HG02763 (cell line): ENCODE results near the gene OPRL1.

Source experiments
- ATAC-seq: cut with Tn5 transposase; IDR thresholded peaks from one replicate; pipeline ENCODE4 v1.9.1; 2021; ENCODE audit warnings: mild to moderate bottlenecking, moderate library complexity; ENCODE audit not compliant: unreplicated experiment

OPRL1 gene

DNA sequence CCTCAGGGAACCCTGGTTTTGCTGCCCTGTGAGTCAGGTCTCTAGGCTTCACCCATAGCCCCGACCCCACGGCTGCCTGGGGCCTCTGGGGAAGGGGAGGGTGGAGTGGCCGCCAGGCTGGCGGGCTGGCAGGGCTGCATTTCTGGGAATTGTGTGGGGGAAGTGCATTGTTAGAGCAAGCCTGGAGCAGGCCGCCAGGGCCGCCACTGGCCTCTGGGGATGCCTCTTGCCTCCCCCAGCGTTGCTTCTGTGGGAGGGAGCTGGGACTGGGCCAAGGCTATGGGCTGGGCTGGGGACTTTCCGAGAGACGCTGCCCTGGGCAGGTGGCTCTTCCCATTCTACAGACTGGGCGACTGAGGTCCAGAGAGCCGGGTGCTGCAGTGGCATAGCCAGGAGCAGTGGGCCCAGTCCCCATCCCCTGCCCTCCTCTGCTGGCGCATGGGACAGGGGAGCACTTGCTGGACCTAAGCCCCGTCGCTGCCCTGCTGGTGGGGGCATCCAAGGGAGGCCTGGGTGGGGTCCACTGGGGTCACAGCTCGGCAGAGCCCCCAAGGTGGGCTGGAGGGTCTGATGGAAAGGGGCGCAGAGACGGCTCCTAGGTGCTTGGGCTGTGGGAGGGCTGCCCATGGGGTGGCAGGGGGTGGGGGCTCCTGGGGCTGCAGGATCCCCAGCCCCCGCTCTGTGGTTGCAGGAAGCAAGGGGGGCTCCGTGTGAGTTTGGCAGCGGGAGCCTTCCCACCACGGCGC lies 23.8 kb upstream of the OPRL1 start:
- no peak for ATAC-seq

DNA sequence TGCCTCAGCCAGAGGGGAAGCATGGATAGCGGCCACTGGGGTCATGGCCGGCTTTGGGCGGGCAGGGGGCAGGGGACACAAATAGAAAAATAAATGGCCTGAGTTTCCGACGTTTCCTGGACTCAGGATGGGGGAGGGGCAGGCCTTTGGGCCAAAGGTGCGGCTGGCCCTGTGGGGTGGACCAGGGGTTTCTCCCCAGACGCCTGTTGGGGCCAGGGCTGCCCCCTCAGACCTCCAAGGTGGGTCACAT lies 23.3 kb upstream of the OPRL1 start:
- no peak for ATAC-seq

DNA sequence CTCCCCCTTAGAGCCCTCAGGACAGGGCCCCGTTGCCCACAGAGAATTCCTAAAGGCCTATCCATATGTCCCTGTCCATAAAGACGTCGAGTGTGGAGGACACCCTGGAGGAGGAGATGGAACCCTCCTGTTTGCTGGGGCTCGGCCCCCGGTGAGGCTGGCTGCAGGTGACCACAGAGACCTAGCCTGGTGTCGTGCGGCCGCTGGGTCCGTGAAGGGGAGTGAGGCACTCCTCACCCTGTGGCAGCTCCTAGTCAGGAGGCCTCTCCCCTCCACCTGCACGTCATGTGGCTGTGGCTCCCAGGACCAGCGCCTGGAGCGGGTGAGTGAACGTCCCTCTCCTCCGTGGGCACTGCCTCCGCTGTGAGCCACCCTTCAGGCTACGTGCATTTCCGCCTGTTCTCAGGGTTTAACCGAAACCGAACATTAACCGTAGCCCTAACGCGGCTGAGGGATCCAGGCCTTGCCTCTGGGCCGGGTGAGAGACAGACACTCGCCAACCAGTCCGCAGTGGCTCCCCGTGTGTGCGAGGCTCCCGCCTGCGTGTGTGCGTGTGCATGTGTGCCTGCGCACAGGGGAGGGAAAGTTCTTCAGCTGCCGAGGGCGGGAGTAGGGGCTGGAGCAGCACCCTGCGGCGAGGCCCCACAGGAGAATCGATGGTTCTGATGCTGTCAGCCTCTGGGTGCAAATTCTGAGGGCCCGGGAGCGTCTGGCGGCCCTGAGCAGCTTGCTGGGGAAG lies 22.8 kb upstream of the OPRL1 start:
- ATAC-seq = no peak

DNA sequence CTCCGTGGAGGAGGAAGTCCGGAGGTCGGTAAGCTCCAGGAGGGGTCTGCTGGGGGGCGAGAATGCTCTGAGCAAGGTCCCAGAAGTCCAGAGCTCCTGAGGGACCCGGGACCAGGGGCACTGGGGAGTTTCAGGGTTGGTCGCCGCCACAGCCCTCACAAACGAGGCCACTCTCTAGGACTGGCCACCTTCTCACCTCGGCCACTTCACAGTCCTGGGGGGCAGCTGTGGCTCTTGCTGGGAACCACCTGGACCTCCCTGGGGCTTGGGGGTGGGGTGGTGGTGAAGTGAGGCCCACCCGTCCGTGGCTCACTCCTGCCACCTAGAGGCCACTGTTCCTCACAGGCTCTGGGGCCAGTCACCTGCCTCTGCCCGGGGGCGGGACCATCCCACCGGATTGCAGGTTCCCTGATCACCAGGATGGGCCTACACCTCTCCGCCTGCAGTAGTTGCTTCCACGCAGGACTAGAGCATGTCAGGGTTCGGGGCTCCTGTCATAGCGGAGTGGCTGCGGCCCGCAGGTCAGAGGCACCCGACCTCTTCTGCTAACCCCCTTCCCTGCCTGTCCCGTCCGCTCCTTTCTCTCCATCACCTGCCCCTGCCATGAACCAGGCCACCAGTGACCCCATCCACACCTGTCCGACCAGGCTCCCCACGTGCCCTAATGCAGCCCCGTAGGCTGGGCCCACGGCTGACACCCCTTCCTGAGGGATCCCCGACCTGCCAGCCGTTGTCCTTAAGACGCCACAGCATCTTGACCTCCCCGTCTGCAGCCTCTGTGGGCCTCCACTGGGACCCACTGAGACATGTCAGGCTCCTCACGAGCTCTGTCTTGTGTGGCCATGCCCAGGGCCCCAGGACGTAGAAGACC lies 22.0 kb upstream of the OPRL1 start:
- no peak for ATAC-seq

DNA sequence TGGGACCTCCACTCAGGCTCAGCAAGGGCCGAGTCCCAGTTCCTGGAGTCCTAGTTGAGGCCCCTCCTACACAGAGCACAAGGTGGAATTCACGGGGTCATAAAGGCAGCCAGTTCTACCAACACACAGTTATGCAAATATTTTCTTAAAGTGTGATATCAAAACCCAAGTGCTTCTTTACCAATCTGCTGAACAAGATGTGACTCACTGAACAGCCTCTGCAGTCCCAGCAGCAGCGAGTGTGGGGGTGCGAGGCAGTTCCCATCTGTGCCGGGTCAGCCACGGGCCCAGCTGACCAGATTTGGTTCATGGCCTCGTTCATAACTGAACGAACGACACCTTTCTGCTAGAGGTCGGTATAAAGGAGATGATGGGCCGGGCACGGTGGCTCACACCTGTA lies 21.3 kb upstream of the OPRL1 start:
- no peak for ATAC-seq

DNA sequence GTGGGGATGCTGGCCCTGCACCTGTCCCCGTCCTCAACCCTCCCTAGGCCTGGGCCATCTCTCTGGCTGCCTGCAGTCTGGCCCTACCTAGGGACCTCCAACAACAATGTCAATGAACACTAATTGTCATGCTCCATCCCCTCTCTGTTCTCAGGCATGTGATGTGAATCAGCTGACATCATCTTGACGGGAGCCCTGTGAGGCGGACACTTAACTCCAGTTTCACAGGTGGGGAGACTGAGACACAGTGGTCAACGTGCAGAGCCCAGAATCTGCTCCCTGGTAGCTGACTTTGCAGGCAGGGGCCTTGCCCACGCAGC lies 17.6 kb upstream of the OPRL1 start:
- ATAC-seq = no peak

DNA sequence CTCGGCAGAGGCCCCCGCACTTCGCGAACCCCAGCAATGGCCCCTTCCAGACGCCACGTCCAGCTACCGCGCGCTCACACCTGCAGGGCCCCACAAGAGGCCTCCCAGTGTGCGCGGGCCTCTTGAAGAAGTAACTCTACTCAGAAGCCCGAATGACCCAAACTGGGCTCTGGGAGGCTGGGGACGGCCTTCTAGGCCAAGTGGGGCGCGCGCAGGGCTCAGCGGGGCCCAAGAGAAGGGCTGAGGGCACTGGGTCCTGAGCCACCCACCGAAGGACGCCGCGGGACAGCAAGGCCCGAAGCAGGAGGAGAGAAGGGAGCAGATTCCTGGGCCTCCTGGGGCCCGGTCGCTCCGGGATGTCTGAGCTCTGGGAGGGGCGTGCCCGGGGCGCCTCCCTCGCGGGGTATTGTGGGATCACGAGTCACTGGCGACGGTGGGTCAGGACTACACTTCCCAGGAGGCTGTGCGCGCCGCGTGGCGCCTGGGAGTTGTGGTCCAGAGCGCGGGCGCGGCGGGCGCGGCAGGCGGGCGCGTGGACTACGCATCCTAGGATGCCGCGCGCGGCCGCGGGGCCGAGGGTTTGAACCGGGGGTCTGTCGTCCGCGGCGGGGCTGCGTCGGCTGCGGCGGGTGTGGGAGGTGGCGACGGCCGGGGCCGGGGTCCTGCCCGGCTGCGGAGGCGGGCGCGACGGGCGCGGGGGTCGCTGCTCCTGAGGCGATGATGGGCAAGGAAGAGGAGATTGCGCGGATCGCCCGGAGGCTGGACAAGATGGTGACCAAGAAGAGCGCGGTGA lies 17.1 kb upstream of the OPRL1 start, which contains the start of gene TCEA2:
Gene TCEA2 (plus strand): TSS at position 603 of the 793 bp plus-strand sequence. CDS start 115 bp downstream, at position 718.
- peak; percentile 83 for ATAC-seq

DNA sequence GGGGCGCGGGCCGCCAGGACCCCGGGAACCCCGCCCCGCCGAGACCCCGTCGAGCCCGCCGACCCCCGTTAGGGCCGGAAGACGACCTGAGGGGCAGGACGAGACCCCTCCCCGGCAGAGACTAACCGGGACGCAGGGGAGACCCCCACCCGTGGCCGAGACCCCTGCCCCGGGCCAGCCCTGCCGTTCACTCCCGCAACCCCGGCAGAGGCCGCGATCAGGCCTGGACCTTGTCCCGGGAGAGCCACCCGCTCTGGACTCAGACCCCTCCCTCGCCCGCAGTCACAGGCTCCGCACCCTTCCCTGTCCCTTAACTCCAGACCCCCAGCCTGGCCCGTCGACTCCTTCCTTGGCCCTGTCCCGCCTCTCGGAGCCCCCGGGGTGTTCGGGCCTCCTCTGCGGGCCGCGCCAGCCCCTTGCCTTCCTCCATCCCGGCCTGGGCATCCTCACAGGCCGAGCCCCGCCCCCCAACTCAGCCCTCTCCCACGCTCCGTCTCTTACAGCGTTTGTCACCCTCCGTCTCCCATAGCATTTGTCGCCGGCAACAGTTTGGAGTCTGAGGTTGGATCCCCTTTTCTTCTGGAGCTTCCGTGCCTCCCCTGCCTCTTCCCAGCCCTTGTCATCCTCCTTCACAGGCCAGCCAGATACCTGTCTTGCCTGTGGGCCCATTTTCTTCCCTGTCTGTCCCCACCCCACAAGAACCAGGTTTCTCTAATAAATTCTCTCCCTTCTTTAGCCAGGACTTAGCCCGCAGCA lies 16.3 kb upstream of the OPRL1 start:
- no peak for ATAC-seq

DNA sequence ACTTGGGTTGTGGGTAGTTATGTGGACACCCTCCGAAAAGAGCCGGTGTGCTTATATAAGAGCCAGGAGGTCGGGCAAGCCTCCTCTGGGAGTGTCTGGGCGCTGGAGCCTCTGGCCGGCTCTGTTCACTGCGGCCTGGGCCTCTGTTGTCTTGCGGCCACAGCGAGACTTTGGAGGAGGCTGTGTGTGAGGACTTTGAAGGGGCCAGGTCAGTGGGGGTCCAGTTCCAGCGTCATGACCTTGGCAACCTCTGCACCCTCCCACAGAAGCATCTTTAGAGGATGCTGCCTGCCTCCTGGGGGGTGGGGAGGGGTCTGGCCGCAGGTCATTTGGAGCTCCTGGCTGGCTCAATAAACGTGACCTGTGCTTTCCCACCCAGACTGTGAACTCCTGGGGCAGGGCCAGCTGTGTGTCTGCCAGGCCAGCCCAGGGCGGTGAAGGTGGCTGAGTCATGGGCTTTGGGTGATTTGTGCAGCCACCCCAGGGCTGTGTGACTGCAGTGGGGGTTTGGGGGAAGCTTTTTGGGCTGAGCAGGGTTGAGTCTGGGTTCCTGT lies 15.7 kb upstream of the OPRL1 start:
- ATAC-seq = no peak

DNA sequence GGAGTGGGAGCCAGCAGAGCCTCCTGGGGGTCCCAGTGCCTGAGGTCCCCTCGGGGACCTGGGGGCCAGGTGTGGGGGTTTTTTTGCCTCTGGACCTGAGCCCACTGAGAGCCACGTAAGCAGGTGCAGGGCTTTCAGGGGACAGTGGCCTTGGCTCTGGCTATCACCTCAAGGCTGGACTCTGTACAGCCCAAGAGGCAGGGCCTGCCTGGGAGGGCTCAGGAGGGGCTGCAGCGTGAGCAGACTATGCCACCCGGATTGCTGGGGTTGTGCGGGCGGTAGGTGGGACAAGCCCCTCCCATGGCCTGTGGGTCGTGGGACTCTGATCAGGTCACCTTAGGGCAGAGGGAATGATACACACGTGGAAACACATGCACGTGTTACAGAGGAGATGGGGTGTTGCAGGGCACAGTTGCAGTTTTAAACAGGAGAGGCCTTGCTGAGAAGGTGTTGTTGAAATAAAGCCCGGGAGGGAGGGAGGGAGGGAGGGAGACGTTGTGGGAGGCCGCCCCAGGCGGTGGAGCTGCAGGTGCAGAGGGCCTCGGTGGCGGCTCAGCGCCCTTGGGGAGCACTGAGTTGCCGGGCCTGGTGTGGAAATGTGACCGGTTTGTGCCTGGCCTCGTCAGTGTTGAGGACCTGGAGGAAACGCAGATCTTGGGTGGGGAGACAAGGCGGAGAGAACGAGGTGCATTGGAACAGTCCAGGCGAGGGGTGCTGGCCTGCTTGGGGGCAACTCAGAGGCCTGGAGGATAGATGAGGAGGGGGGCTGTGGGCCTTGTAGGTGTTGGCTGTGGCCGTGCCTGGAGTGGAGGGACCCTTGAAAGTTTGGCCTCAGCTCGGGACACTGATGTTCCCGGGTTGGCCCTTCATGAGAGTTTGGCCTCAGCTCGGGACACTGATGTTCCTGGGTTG lies 14.6 kb upstream of the OPRL1 start:
- ATAC-seq = no peak

DNA sequence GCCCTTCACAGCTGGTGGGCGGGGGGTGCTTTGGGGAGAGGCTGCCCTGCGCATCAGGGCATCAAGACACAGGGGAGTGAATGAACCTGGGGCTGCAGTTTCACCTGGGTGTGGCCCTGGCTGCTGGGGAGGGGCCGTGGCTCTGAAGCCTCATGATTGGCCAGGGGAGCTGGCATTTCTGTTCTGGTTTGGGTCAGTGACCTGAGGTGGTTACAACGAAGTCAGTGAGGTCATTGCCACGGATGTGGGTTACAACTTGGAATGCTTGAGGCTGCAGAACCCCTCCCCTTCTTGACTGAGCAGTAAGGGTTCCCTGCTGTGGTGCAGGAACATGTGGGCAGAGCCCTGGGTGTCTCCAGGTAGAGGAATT lies 13.9 kb upstream of the OPRL1 start:
- ATAC-seq = no peak

DNA sequence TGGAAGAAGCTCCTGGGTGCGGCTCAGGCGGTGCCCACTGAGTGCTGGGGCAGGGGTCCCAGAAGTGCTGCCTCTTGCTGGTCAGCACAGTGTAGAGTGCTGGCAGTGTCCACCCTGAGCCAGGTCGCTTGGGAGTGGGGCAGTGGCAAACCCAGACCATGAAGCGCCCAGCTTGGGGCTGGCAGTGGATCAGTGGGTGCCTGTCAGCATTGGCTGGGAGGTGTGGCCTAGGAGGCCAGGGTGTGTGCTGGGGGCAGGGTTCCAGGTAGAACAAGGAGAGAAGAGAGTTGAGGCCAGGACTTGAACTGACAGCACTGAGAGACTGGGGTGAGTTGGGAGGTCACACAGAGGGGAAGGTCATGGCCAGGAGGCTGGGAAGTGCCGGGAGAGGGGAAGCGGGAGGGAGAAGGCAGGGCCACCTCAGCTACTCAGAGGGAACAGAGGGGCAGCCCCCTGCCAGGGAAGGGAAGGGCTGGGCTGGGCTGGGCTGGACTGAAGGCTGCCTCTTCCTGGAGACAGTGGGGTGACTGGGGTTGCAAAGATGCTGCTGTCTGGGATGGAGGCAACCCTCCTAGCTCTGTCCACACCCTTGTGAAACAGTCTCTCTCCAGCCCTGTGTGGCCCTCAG lies 12.8 kb upstream of the OPRL1 start:
- no peak for ATAC-seq

DNA sequence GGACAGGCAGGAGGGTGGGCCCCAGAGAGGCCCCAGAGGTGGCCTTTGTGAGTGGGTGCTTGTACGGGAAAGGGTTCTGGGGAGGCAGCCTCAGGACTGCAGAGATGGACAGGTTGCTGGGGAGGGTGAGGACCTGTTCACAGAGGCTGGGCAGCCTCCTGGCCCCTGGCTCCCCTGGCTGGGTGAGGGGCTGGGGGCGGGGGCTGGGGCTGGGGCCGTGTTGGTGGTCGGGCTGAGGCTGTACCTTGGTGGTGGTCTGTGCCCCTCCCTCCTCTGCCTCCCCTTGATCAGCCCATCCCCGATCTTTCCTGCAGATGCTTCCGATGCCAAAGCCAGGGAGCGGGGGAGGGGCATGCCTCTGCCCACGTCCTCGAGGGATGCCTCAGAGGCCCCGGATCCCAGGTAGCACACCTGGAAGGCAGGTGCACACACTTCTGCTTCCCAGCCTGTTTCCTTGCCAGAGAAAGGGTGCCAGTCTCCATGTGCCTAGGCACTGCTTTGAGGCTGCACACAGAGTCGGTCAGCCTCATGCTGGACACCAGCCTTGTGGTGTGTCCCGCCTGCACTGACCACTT lies 12.1 kb upstream of the OPRL1 start:
- ATAC-seq = no peak

DNA sequence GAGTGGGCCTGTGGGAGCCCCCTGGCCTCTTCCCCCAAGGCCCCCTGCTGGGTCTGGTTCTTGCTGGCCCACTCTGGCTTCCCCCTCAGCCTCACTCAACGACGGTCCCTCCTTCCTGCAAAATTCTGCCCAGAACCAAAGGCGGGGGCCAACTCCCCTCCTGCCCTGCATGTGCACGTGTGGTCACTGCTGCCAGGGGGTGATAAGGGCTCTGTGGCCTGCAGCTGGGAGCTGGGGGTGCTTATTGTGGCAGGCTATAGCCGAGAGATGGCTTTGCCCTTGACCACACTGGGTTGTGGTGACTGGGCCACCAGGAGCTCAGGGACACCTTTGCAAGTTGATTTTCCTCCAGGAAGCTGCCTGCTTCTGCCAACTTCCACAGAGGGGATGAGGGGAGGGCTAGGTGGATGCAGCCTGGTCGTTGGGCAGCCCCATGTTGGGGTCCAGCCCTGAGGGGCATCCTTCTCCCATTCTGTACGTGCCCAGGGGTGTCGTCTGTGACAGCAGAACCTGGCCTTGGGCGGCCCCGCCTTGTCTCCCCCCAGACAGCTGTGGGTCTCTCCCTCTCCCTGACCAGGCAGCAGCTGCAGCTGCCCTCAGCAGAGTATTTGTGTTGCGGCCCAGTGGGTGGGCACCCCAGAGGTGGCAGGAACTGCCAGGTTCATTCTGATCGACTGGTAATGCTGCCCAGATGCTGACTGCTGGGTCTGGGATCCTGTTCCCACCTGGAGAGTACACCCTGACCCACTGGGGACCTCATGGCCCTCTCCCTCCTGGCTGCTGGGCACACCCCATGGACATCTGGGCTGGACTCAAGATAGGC lies 11.3 kb upstream of the OPRL1 start:
- ATAC-seq = no peak

DNA sequence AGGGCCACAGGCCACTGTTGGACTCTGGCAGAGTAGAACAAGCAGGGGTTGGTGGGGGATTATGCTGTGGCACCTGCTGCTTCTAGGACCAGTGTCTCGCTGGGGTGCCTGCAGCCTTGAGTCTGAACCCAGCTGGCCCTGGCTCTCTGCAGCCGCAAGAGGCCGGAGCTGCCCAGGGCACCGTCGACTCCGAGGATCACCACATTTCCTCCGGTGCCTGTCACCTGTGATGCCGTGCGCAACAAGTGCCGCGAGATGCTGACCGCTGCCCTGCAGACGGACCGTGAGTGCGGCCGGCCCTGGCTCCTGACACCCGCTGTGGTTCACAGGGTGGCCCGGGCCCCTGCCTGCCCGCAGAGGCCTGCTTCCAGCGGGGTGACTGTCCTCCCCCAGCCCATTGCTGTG lies 10.7 kb upstream of the OPRL1 start:
- ATAC-seq = no peak

DNA sequence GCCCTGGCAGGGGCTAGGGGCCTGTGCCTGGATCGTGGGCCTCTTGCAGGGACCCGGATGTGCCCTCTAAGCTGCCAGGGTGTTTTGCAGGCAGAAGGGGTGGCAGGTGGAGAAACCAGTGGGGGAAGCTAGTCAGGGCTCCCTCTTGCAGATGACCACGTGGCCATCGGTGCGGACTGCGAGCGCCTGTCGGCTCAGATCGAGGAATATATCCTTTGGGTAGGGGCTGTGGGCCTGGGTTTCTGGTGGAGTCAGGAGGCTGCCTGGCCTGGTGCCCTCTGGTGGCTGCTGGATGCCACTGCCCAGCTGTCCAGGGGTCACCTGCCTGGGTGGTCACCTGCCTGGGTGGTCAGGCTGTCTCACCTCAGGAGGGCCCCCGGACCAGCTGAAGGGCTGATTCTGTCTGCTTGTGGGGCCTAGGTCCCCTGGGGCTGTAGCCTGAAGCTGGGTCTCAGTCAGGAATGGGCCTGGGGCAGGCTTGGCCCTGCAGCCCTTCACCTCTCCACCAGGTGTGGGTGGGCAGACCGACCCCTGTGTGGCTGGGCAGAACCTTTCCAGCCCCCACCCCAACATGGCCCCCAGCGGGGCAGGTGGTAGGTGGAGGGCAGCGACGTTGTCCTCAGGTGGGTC lies 10.2 kb upstream of the OPRL1 start:
- ATAC-seq = no peak
